ENCODE measurements around the gene TFF2.

The TFF2 gene, protein sequence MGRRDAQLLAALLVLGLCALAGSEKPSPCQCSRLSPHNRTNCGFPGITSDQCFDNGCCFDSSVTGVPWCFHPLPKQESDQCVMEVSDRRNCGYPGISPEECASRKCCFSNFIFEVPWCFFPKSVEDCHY

DNA sequence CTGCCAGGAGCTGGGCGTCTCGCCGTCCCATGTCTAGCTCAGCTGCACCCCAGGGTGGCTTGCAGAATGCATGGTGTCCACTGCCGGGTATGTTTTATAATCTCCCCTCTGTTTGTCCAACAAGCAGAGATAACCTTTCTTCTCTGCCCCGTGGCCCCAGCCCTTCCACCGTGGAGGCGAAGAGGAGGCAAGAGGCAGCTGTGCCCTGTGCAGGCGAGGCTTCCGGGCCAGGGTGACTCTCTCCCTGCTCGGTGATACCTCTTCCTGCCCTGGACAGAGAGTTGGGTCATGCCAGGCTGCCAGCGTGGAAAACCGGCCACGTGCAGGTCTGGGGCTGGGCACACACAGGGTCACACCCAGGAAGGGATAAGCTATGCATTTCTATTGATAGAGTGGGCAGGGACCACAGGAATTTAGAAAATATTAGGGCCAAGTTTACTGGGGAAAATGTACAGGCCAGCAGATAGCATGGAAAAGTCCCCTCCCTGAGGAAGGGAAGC lies at the start of gene TFF2:
TFF2 (minus strand) TSS at position 68 of the 500 bp plus-strand sequence; CDS start at position 31, 37 bp downstream.
- DNase-seq, result no peak

DNA sequence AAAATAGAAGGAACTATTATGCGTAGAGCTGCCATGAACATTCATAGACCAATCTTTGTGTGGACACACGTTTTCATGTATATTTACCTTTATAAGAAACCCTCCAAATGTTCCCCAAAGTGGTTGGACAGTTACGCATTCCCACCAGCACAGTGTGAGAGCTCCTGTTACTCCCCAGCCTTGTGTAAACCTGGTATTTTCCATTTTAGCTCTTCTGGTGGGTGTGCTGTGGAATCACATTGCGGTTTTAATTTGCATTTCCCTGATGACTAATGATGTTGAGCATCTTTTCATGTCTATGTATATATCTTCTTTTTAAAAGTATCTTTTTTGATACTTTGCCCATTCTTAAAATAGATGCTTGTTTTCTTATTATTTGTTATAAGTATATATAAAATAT lies 49.7 kb upstream of the TFF2 start:
- DNase-seq, result no peak

DNA sequence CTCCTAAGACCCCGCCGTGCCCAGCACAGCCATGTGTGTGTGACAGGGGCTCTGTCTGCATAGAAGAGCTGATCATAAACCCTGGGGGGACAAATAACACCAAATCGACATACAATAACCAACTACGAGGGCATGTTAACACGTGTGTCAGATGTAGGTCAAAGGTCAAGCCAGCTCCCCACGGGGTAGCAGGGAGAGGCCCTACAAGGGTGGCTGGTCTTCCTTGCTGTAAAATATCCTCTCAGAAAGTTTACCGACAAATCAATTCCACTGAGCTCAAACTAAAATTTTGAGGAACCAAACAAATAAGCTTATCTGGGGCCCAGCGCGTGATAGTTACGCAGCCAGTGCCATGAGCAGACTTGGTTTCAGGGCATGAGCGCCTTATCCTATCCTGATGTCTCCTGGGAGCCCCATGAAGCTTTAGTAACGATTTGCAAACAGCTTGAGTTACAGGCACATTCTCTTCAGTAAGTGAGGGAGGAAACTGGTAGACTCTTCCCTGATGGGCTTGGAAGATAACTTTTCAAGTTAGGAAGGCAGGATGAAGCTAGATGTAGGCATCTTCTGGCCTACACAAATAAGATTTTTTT lies 47.7 kb upstream of the TFF2 start:
- no peak for DNase-seq

- DNase-seq, result no peak
Observed at GRCh38 chr21:42397746-42398394, 47.1 kb upstream of the TFF2 start.

- no peak for DNase-seq
Observed at GRCh38 chr21:42396799-42397745, 46.3 kb upstream of the TFF2 start.

- no peak for DNase-seq
Observed at GRCh38 chr21:42395905-42396651, 45.3 kb upstream of the TFF2 start, which contains the start of gene TMPRSS3. Gene TMPRSS3 (minus strand): TSS chr21:42396052. CDS start chr21:42395417, 635 bp downstream.

DNA sequence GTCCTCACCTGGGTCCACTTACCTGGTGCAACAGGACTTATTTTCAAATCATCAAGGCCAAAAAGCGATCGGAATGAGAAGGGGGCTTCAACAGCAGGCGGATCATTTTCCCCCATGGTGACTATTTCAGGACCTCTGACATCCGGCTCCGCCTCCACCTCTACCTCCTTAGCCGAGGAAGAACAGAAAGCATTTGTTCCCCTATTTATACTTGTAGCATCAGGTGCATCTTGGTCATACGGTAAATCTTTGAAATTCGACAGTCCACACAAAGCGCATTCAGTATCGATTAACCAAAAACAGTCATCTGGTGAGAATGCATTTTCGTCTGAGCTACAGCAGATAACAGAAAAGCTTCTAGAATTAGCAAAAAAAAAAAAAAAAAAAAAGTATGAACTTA lies 44.5 kb upstream of the TFF2 start:
- DNase-seq, result no peak

- no peak for DNase-seq
Observed at GRCh38 chr21:42393443-42393950, 42.7 kb upstream of the TFF2 start.

DNA sequence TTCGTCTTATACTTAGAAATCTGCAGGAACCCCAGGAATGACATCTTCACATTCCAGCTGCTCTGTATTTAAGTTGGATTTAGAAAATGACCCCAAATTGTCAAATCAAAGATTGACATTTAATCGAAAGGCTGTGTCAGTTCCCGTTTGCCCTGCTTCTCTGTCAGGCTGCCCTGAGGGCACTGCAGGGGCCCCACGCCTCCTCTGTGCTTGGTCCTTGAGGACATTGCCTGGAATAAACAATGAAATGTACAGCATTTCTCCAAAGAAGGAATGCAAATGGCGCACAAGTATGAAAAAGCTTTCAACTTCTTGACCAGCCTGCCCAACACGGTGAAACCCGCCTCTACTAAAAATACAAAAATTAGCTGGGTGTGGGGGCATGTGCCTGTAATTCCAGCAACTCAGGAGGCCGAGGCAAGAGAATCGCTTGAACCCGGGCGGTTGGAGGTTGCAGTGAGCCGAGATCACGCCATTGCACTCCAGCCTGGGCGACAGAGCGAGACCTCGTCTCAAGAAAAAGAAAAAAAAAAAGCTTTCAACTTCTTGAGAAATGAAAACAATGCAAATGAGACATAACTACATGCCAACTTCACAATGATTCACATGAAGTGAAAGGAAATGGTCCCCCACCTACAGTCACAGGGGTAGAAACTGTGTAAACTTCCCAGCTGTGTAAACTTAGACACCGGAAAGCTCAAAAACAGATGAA lies 42.1 kb upstream of the TFF2 start:
- no peak for DNase-seq

- DNase-seq, result no peak
Observed at GRCh38 chr21:42391297-42391696, 40.5 kb upstream of the TFF2 start.

DNA sequence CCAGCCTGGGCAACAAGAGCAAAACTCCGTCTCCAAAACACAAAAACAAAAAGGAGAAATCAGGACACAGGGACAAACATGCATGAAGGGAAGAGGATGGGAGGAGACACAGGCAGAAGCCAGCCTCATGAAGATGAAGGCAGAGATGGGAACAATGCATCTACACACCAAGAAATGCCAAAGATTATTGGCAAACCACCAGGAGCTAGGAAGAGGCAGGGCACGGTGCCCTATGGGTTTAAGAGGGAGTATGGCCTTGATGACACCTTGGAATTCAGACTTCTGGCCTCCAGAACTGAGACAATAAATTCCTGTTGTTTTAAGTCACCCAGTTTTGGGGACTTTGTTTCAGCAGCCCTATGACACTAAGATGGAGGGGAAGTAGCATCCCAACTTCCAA lies 39.9 kb upstream of the TFF2 start:
- no peak for DNase-seq

DNA sequence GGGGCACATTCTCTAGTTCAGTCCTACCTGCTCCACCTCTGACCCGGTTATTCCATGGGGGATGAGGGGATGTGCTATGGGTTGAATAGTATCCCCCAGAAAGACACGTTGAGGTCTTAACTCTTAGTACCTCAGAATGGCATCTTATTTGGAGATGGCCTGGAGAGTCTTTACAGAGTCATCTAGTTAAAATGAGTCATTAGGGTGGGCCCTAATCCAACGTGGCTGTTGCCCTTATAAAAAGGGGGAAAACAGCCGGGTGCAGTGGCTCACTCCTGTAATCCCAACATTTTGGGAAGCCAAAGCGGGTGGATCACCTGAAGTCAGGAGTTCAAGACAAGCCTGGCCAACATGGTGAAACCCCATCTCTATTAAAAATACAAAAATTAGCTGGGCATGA lies 39.4 kb upstream of the TFF2 start:
- no peak for DNase-seq

DNA sequence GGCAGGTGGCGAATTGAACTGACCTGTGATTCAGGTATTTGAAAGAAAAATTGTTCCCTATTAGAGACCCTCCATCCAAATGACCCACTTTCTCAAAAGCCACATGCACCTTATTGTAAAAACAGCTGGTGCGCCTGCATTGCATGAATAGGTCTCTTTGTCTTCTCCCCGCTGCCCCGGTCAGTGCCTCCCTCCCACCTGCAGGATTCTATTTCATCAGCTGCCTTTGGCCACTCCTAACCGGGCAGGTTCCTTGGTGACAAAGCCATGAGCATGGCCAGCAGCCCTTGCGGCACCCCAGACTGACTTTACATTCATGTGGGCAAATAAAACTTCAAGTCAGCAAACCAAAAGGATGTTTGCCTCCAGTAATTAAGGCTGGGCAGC lies 38.6 kb upstream of the TFF2 start:
- no peak for DNase-seq

- DNase-seq, result no peak
Observed at GRCh38 chr21:42388740-42389448, 38.1 kb upstream of the TFF2 start.

- DNase-seq, result no peak
Observed at GRCh38 chr21:42387843-42388340, 37.1 kb upstream of the TFF2 start.

DNA sequence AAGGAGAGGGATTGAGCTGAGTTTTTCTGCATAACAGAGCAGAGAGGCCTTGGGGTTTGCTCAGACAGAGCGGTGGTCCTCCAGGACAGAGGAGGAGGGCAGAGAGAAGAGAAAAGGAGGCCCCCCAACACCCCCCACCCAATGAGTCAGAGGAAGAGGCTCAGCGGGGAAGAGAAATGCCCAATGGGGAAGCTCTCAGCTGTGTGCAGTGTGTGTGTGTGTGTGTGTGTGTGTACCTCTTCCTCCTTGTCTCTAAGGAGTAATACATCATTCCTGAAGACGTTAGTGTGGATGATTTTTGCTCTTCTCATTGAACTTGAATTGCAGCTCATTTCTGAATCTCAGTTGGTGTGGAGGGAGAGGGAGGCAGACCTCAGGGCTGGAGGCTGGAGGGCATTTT lies 36.4 kb upstream of the TFF2 start:
- DNase-seq, result no peak

- no peak for DNase-seq
Observed at GRCh38 chr21:42386034-42386591, 35.3 kb upstream of the TFF2 start.

GRCh38 chr21:42385619-42386018 lies 34.8 kb upstream of the TFF2 start:
- no peak for DNase-seq

DNA sequence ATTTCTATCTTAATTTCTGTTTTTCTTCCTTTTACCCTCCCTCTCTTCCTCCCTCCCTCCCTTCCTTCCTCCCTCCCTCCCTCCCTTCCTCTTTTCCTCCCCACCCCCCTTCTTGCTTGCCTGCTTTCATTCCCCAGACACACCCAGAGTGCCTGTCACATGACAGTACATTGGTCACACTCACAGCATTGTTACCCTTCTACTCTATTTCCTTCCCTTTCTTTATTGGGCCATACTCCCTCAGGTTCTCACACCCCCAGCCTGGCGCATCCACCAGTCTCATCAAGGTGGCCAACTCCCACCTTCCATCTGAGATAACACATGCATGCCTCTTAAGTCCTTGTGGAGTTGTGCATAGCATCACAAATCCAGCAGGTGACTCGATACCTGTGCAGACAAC lies 34.2 kb upstream of the TFF2 start:
- no peak for DNase-seq

Data from 8988T (cell line).